T1000 (cell line): ENCODE measurements around the gene OTOG.
"Not testable (repeated sequence)": the region's sequence is repeated elsewhere in the genome, so short reads cannot be mapped to it uniquely, and the experiment has no call there.

ENCODE experiments used
- DNase-seq: peaks from one replicate; lab custom pipeline; 2025; ENCODE audit warnings: mixed read lengths; lab: John Stamatoyannopoulos, UW

Gene OTOG

DNA sequence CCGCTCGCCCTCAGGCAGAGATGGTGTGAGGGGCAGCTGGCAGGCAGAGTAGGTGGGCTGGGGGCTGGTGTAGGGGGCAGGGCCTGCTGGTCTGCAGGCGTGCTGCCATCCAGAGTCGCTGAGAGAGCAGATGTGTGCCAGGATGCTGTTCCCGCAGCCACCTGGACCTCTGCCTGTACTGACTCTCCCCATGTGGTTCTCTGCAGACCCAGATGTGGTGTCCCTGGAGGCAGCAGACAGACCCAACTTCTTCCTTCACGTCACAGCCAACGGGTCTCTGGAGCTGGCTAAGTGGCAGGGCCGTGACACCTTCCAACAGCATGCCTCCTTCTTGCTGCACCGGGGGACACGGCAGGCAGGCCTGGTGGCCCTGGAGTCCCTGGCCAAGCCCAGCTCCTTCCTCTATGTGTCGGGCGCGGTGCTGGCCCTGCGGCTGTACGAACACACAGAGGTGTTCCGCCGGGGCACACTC is 58.6 kb downstream of the OTOG start:
- no peak for DNase-seq

DNA sequence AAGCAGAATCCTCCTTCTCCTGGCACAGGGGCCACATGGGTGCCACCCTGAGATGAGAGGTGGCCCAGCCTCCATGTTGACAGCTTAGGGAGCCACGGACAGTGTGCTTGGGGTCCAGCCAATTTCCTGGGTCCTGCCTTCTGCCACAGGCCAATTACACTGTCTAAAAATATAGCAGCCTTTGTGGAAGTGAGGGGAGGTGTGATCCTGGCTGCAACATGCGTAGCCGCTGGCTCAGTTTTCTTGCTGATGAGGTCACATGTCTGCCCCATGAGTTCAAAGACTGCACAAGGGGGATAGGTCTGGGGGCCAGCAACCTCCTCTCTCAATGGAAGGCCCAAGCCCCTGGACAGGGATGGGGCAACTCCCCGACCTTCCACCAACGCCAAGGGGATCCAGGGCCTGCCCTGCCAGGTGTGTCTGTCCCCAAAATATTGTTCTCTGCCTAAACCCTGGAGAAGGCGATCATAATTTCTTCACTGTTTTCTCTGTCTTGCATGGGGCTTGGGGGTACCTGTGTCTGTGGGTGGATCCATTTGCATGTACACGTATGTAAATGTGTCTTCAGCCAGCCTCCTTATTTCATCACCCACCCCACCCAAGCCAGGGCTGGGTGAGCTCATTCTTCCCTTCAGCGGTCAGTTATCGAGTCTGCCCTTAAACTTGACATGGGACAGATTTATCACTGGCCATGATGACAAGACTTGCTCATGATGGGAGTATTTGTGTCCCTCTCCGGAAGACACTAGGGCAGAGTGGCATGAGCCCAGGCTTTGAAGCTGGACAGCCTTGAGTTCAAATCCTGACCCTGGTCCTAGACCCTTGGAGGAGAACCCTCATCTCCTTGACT is 59.4 kb downstream of the OTOG start:
- DNase-seq: no peak

DNA sequence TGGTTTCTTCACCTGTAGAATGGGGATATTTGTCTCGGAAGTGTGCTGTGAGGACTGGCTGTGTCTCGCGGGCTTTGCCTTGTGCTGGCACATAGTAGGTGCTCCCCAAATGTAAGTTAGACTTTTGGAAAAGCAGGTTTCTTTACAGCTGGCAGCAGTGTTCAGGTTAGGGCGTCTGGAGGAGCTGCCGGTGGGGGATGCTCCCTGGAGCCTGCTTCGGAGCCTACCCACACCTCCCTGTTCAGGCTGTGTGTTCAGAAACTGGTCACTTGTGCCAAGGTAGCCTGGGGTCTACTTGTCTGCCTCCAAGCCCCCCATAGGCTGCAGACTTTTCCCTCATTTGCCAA is 60.0 kb downstream of the OTOG start:
- DNase-seq: no peak

DNA sequence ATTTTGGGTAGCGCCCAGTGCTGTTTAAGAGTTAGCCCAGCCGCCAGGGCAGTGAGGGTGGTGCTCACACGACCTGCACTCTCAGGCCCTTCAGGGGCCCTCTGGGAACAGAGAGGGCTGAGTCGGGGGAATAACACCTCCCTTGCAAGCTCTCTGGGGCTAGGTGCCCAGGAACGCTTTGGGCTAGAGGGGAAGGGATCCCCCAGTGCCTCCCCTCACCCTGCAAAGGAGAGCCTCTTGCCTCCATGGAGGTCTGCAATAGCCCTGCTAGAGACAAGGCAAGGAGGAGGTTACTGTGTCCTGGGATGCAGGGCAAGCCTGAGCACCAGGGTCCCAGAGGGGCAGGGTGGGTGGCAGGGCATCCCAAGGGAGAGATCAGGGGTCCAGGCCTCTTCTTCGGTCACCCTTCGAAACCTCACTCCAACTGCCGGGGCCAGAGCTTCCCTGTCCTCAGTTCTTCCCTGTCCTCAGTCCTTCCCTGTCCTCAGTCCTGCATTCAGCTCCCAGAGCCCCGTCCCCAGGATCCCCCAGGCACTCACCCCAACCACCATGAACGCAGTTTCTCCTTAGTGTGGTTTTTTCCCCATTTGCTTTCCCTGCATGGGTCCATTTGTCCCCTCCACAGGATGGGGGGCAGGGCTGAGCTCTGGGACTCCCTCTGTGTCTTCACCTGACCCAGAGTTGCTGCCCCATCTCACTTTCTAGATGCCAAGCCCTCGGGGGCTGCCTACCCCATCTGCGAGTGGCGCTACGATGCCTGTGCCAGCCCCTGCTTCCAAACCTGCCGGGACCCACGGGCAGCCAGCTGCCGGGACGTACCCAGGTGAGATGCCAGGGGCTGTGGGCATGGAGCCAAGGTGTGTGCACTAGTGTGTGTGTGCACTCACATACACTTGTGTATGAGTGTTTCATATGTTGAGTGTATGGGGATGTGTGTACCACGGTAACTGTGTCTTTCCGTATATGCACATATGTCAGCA is 60.8 kb downstream of the OTOG start:
- DNase-seq: no peak

DNA sequence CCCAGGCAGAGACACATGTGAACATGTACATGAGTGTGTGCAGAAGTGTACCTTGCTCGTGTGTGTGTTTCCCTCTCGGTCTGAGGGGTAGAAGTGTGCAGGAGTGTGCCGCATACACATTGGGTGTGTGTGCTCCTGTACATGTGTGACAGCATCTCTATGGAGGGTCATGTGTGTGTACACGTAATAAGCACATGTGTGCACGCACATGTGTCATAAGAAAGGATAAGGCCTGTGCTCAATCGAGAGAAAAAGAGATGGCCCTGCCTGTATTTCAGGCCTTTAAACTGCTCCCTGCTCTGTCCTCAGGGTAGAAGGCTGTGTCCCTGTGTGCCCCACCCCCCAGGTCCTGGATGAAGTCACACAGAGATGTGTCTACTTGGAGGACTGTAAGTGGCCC is 61.8 kb downstream of the OTOG start:
- DNase-seq: no peak

DNA sequence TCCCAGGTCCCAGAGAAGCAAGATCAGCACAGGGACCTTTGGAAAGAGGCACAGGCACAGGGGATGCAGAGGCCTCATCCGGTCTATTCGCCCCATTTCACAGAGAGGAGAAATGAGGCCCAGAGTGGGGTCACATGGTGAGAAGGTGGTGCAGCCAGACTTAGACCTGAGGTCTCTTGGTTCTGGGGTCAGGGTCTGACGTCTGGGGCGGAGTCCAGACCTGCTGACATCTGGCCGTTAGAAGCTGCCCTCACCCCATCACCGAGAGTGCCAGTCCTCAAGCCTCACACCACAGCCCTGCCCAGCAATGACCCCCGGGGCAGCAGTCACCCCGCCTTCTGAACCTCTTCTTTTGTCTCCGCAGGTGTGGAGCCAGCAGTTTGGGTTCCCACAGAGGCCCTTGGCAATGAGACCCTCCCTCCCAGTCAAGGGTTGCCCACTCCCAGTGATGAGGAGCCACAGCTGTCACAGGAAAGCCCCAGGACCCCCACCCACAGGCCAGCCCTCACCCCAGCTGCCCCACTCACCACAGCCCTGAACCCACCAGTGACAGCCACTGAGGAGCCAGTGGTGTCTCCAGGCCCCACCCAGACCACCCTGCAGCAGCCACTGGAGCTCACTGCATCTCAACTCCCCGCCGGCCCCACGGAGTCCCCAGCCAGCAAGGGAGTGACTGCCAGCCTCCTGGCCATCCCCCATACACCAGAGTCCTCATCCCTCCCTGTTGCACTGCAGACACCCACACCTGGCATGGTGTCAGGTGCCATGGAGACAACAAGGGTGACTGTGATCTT is 62.4 kb downstream of the OTOG start:
- no peak for DNase-seq

DNA sequence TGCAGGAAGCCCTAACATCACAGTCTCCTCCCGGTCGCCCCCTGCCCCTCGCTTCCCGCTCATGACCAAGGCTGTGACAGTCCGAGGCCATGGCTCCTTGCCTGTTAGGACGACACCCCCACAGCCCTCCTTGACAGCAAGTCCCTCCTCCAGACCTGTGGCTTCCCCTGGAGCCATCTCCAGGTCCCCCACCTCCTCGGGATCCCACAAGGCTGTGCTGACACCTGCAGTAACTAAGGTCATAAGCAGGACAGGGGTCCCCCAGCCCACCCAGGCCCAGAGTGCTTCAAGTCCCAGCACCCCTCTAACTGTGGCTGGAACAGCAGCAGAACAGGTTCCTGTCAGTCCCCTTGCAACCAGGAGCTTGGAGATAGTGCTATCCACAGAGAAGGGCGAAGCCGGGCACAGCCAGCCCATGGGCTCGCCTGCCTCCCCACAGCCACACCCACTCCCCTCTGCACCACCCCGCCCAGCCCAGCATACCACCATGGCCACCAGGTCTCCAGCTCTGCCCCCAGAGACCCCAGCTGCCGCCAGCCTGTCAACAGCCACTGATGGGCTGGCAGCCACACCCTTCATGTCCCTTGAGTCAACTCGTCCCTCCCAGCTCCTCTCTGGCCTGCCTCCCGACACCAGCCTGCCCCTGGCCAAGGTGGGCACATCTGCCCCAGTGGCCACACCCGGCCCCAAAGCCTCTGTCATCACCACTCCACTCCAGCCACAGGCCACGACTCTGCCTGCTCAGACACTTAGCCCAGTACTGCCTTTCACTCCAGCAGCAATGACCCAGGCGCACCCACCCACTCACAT is 63.2 kb downstream of the OTOG start:
- no peak for DNase-seq

DNA sequence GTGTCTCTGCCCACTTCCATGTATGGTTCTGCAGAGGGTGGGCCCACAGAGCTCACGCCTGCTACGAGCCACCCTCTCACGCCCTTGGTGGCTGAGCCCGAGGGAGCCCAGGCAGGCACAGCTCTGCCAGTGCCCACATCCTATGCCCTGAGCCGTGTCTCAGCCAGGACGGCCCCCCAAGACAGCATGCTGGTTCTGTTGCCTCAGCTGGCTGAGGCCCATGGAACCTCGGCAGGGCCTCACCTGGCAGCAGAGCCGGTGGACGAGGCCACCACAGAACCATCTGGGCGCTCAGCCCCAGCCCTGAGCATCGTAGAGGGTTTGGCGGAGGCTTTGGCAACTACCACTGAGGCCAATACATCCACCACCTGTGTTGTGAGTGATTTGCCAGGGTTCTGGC is 64.0 kb downstream of the OTOG start:
- no peak for DNase-seq

DNA sequence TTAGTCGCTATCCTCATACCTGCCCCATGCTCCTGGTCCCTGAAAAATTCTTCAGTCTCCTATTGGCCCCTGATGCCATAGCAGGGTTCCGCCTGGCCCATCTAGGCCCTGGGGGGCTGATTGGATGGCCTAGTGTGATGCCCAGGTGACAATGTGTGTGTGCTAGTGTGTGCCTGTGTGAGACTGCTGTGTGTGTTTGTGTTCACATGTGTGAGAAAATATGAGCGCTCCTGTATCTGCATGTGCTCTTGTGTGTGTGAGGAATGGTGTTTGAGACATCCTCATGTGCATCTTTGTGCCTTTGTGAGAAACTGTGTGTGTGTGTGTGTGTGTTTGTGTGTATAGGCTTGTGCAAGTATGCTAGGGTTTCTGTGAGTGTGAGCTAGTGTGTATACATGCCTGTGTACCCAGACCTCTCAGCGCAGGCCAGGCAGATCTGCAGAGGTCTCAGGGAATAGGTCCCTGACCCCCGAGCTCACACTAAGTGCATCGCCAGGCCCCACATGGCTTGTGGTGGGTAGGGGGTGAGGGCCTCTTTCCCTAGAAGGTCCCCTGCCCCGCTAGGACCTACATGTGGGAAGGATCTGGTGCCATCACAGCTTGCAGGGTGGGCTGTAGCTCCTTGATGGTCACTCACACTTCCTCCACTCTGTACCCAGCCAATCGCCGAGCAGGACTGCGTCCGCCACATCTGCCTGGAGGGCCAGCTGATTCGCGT is 64.6 kb downstream of the OTOG start:
- DNase-seq: no peak

DNA sequence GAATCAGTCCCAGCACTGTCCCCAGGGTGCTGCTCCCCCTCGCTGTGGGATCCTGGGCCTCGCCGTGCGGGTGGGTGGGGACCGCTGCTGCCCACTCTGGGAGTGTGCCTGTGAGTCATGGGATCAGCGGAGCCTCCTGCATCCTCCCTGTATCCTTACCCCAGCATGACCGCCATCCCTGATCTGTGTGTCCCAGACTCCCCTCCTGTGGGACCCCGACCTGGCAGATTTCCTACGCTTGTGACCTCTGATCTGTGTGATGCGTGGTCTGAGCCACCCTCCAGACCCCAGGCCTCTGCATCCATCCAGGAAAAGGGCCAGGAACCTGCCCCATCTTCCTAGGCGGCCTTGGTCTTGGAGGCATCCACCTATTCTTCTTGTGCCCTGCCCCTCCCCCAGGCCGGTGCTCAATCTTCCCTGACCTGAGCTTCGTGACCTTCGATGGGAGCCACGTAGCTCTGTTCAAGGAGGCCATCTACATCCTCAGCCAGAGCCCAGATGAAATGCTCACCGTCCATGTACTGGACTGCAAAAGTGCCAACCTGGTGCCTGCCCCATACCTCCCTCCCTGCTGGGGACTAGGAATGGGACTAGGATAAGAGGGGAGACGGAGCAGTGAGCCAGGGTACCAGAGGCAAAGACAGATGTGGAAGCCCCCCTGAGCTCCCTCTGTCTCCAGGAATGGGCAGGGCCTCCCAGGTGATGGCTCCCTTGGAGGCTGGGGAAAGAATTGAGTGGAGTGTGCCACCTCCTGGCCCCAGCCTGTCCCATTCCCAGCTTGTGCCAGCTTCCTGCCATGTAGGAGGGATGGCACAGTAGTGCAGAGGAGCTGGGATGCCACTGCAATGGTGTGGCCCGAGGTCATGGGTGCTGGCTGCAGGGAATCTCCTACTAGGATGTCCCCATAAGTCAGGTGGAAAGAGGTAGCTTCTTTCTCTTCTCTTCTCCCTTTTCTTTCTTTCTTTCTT is 65.4 kb downstream of the OTOG start:
- DNase-seq: no peak

DNA sequence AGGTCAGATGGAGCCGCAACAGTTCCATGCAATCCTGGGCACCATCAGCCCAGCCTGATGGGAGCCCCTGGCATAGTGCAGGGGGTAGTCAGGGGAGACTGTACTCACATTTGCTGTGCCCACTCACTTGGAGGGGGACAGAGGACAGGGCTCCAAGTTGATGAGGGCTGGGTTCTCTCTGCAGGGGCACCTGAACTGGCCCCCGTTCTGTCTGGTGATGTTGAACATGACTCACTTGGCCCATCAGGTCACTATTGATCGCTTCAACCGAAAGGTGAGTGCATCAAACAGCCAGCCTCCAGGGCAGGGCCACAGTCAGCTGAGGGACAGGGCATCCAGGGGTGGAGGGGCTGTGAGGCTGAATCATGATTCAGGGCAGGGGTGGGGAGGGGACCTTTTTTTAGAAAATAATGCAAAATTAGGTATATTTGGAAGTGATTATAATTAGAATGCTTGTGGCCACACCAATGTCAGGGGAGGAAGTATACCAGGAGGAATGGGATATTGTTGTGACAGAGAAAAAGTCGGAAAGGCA is 66.4 kb downstream of the OTOG start:
- DNase-seq: no peak

DNA sequence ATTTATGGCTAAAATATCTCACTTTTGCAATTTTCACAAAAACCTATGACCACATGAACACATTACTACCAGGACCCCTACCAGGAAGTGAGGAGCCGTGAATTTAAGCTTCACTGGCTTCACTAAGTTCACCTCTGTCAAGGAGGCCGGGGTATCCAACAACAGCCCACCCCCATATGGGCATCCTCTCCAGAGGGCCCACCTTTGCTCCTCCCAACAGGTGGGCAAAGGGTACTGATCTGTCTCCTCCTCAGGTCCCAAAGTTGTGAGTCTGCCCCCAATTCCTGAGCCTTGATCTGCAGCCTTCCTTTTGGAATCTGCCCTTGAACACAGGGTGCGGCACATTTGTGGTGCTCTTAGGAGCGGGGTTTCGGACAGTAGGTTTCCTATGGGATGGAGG is 66.9 kb downstream of the OTOG start:
- DNase-seq: no peak

DNA sequence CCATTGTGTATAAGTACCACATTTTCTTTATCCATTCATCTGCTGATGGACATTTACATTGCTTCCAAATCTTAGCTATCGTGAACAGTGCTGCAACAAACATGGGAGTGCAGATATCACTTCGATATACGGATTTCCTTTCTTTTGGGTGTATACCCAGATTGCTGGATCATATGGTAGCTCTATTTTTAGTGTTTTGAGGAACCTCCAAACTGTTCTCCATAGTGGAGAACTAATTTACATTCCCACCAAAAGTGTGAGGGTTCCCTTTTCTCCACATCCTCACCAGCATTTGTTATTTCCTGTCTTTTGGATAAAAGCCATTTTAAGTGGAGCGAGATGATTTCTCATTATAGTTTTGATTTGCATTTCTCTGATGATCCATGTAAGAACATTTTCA is 75.7 kb downstream of the OTOG start:
- not testable (repeated sequence) for DNase-seq

DNA sequence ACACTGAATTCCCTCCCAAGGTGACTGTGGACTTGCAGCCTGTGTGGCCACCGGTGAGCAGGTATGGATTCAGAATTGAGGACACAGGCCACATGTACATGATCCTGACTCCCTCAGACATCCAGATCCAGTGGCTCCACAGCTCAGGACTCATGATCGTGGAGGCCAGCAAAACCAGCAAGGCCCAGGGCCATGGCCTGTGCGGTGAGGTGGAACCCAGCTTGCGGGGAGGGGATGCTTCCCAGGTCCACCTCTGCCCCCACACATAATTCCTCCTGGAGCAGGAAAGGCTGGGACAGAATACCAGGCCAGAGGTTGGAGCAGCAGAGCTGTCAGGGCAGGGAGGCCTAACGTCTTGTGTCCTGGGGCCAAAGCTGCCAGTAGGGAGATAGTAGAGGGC is 82.1 kb downstream of the OTOG start:
- no peak for DNase-seq

DNA sequence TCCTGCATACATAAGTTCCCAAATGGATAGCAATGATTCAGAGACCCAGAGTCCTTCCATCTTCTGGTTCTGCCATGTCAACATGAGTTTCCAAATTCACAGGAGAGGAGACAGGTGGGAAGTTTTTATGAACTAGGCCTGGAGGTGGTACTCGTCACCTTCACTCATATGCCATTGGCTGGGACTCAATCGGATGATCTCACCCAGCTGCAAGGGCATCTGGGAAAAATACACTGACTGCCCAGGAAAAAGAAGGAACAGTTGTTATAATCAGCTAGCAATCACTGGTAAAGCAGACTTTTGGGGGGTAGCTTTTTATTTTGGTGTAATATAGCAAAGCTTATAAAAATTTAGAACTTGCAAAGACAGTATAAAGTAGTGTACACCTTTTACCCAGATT is 83.9 kb downstream of the OTOG start:
- DNase-seq: no peak

DNA sequence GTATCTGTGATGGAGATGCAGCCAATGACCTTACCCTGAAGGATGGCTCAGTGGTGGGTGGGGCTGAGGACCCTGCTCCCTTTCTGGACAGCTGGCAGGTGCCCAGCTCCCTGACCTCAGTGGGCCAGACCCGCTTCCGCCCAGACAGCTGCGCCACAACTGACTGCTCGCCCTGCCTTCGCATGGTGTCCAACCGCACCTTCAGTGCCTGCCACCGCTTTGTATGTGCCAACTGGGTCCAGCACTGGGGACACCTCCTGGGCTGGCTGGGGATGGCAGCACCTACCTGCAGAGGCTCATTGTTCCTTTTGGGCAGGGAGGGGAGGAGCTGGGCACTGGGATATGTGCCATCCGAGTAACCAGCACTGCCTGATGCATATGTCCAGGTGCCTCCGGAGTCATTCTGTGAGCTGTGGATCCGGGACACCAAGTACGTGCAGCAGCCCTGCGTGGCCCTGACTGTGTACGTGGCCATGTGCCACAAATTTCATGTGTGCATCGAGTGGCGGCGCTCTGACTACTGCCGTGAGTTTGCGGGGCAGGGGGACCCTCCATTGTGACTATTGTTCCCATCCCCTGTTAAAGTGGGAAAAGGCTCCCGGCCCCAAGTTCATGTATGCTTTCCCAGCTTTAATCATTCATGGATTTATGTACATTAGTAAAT is 84.8 kb downstream of the OTOG start:
- no peak for DNase-seq

DNA sequence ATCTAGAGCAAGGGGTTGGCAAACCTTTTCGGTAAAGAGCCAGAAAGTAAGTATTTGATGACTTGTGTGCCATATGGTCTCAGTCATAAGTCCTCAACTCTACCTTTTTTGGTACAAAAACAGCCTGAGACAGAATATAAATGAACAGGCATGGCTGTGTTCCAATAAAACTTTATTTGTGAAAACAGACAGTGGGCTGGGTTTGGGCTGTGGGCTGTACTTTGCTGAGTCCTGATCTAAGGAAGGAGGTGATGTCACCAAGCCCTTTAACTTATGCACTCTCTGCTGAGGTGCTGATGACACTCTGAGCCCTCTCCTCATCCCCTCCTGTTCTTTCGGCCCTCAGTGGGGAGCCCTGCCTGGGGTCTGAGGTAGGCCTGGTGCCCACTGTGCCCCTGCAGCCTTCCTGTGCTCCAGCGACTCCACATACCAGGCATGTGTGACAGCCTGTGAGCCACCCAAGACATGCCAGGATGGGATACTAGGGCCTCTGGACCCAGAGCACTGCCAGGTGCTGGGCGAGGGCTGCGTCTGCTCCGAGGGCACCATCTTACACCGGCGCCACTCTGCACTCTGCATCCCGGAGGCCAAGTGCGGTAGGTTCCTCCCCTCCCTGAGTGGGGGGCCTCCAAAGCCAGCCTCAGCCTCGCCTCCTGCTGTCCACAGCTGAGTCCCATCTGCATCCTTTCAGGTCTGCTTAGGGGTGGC is 86.4 kb downstream of the OTOG start:
- DNase-seq: no peak
